HG03095 (cell line): ENCODE measurements around the gene GUCY2C.

ENCODE experiments used
- ATAC-seq: cut with Tn5 transposase; IDR thresholded peaks from one replicate; pipeline ENCODE4 v1.9.1; 2021; ENCODE audit warnings: moderate library complexity; ENCODE audit not compliant: unreplicated experiment

GUCY2C gene

GRCh38 chr12:14576896-14577295, 119.5 kb downstream of the GUCY2C start:
- no peak for ATAC-seq

GRCh38 chr12:14575585-14575984, 120.8 kb downstream of the GUCY2C start:
- no peak for ATAC-seq

- no peak for ATAC-seq
Observed at GRCh38 chr12:14573118-14573517, 123.3 kb downstream of the GUCY2C start.

GRCh38 chr12:14572401-14572800, 124.0 kb downstream of the GUCY2C start:
- no peak for ATAC-seq

GRCh38 chr12:14571779-14572178, 124.6 kb downstream of the GUCY2C start:
- ATAC-seq, result no peak

DNA sequence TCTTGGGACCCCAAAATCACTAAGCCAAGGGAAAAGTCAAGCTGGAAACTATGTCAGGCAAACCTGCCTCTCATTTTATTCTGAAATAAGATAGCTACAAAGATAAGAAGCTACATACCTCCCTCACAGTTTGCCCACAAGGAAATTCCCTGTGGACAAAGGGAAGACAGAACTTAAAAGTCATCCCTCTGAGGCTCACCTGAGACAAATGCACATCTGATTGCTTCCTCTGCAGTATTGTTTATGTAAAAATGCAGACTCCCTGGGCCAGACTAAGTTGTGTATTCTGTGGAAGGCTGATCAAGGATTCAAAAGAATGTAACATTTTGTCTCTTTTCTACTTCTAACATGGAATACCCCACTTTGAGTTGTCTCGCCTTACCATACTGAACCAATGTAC, 126.2 kb downstream of the GUCY2C start:
- no peak for ATAC-seq

- no peak for ATAC-seq
Observed at GRCh38 chr12:14567351-14568162, 128.8 kb downstream of the GUCY2C start, which contains the start of gene PLBD1. PLBD1 (minus strand) TSS chr12:14567883; CDS start chr12:14567696, 187 bp downstream.

DNA sequence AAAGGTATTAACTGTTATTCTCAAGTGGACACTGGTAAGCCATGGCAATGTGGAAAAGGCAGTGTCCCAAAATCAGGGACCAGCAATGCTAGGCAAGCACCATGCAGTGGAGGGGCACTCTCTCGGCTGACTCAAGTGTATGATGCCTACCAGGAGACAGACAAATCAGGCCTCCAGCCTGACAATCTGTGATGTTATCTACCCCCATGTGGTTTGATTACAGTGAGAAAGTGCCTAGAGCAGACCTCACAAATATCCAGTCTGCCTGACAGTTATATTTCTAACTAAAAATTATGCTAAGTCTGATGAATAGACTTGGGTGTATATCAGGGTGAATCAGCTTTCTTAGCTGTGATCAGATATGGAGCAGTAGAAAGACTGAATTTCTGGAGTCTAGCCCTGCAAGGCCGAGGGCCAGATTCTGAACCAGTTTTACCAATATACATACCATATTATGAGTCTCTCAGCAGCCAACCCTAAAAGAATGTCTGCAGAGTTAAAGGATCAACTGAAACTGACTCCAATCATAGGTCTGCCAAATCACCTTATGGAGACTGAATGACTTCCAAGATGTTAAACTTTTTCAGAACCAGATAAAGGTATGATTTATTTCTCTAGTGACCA, 132.0 kb downstream of the GUCY2C start:
- no peak for ATAC-seq

GRCh38 chr12:14563046-14563445, 133.4 kb downstream of the GUCY2C start:
- ATAC-seq, result no peak
